B cell (primary cell): ENCODE measurements around the gene CLDND2. TPM values are rescaled to one million over a fixed set of nuclear protein-coding genes. Genes with fewer than 3 reads are reported as not detected.
A peak's percentile ranks its signal among the peaks of the same experiment; 100 is the strongest.

ENCODE experiments used
- ATAC-seq: fragments of 200-7000 bp; cut with Tn5 transposase; one replicate; pipeline ENCODE4 v1.10.0; 2021; ENCODE audit warnings: low read depth, mild to moderate bottlenecking, moderate number of reproducible peaks, moderate library complexity
- CTCF ChIA-PET: fragments of 350-600 bp; sonication (Branson Sonifier 250); formaldehyde crosslinking; loops from one replicate; lab custom pipeline; 2021; ENCODE audit warnings: antibody characterized with exemption, inconsistent platforms; lab: Charles Lee
- POLR2A ChIA-PET: fragments of 350-600 bp; sonication (Branson Sonifier 250); formaldehyde crosslinking; loops from one replicate; lab custom pipeline; 2021; ENCODE audit warnings: antibody characterized with exemption; lab: Charles Lee
- DNase-seq: peaks from one replicate; pipeline ENCODE4 v3.0.0; 2013
- H2AFZ ChIP-seq: 2 replicates; pipeline ENCODE4 v1.6.1; 2012; ENCODE audit warnings: mild to moderate bottlenecking, low read depth, low read length; ENCODE audit not compliant: insufficient read depth, poor library complexity, severe bottlenecking
- H3K27ac ChIP-seq, 2 donors: 1 replicate in 1 of 2; 2 replicates in 1 of 2; pipeline ENCODE4 v1.5.1; 2012 to 2013; ENCODE audit warnings: low read length in 2 of 2, mild to moderate bottlenecking in 2 of 2, moderate library complexity in 1 of 2
- H3K27me3 ChIP-seq, 4 experiments: fragments of 200-600 bp in 1 of 4; sonication (generic) in 1 of 4; replicated peaks in 1 of 4; 1 replicate in 2 of 4; 2 replicates in 2 of 4; pipeline versions ENCODE4 v1.6.1 to v1.7.0; 2013 to 2016; ENCODE audit warnings: low read length in 3 of 4, mild to moderate bottlenecking in 2 of 4, mixed read lengths in 1 of 4, moderate library complexity in 1 of 4; ENCODE audit not compliant: insufficient read depth in 4 of 4, control insufficient read depth in 3 of 4; ENCODE audit errors: control extremely low read depth in 1 of 4
- H3K36me3 ChIP-seq, 2 experiments: replicated peaks in 1 of 2; 1 replicate in 1 of 2; 2 replicates in 1 of 2; pipeline versions ENCODE4 v1.6.1 to v1.7.1; 2013; ENCODE audit warnings: low read length in 1 of 2; ENCODE audit not compliant: insufficient read depth in 2 of 2, control insufficient read depth in 1 of 2; ENCODE audit errors: control extremely low read depth in 1 of 2, extremely low read depth in 1 of 2
- H3K4me1 ChIP-seq, 2 donors: fragments of 200-600 bp in 1 of 2; sonication (generic) in 1 of 2; 1 replicate in 1 of 2; 2 replicates in 1 of 2; pipeline versions ENCODE4 v1.5.1 to v1.6.1; 2013 to 2017; ENCODE audit warnings: low read length in 2 of 2; ENCODE audit not compliant: control insufficient read depth in 2 of 2, insufficient read depth in 2 of 2
- H3K4me2 ChIP-seq: replicated peaks from 2 replicates; pipeline ENCODE3; 2012; ENCODE audit warnings: mild to moderate bottlenecking, low read depth, low read length; ENCODE audit not compliant: poor library complexity, severe bottlenecking
- H3K4me3 ChIP-seq, 5 experiments: fragments of 200-600 bp in 1 of 5; sonication (generic) in 1 of 5; 1 replicate in 3 of 5; 2 replicates in 2 of 5; pipeline versions ENCODE4 v1.5.1 to v1.7.0; 2011 to 2016; ENCODE audit warnings: low read length in 4 of 5, mild to moderate bottlenecking in 4 of 5, low read depth in 2 of 5, control low read depth in 1 of 5, moderate library complexity in 1 of 5; ENCODE audit not compliant: insufficient read depth in 1 of 5; ENCODE audit errors: control extremely low read depth in 1 of 5, extremely low read depth in 1 of 5
- H3K79me2 ChIP-seq: fragments of 200-600 bp; sonication (generic); one replicate; pipeline ENCODE4 v1.6.0; 2016; ENCODE audit warnings: low read length; ENCODE audit not compliant: control insufficient read depth, insufficient read depth
- H3K9ac ChIP-seq: fragments of 200-600 bp; sonication (generic); 2 replicates; pipeline ENCODE4 v1.6.1; 2017; ENCODE audit warnings: mild to moderate bottlenecking, low read length, moderate library complexity
- H3K9me3 ChIP-seq, 3 donors: one replicate each; pipeline versions ENCODE4 v1.6.1 to v1.7.1; 2013; ENCODE audit warnings: low read length in 2 of 3; ENCODE audit not compliant: control insufficient read depth in 2 of 3, insufficient read depth in 1 of 3; ENCODE audit errors: control extremely low read depth in 1 of 3
- H4K20me1 ChIP-seq: 2 replicates; pipeline ENCODE4 v1.6.0; 2012; ENCODE audit warnings: mild to moderate bottlenecking, low read length; ENCODE audit not compliant: insufficient read depth, control insufficient read depth, poor library complexity, severe bottlenecking
- H3K27ac Mint-ChIP-seq: one replicate; pipeline ENCODE4 v1.8.0; 2021; ENCODE audit warnings: mixed read lengths
- H3K27me3 Mint-ChIP-seq: one replicate; pipeline ENCODE4 v1.8.0; 2021; ENCODE audit warnings: mixed read lengths
- H3K4me1 Mint-ChIP-seq: one replicate; pipeline ENCODE4 v1.8.0; 2021; ENCODE audit warnings: mixed read lengths
- H3K4me3 Mint-ChIP-seq: one replicate; pipeline ENCODE4 v1.8.0; 2021; ENCODE audit warnings: mixed read lengths
- H3K9me3 Mint-ChIP-seq: one replicate; pipeline ENCODE4 v1.8.0; 2022; ENCODE audit warnings: mixed read lengths; ENCODE audit not compliant: insufficient read depth
- CTCF ChIP-seq: fragments of 200-600 bp; IDR thresholded peaks from one replicate; pipeline ENCODE4 v1.8.0; 2022; ENCODE audit warnings: antibody characterized with exemption, mild to moderate bottlenecking
- EZH2 ChIP-seq: IDR thresholded peaks from 2 replicates; pipeline ENCODE4 v1.6.1; 2012; ENCODE audit warnings: borderline replicate concordance, low read depth, mild to moderate bottlenecking, moderate library complexity, low read length; ENCODE audit not compliant: insufficient read depth, poor library complexity, severe bottlenecking
- WGBS: methylation state at CpG from one replicate; pipeline ENCODE4 v1.1.5; 2013; ENCODE audit warnings: missing lambda C conversion rate; ENCODE audit not compliant: insufficient coverage; 5-methylcytosine and 5-hydroxymethylcytosine counted together
- intact Hi-C: fragments of 100-400 bp; cut with micrococcal nuclease; formaldehyde crosslinking; loops from one replicate; pipeline ENCODE4 v1.10.0; 2022
- polyA plus RNA-seq: library from polyadenylated mRNA; depleted of rRNA; stranded (reverse); fragments of >200 nt; gene quantifications from 2 replicates; pipeline ENCODE4 v1.2.3, GENCODE V29; 2012
- total RNA-seq, 2 donors: library from RNA; stranded (reverse); fragments of 120-200 nt in 1 of 2; gene quantifications; 1 replicate in 1 of 2; 2 replicates in 1 of 2; pipeline versions ENCODE4 v1.2.3 to v1.2.4, GENCODE V29; 2013 to 2022

Gene CLDND2
- total and polyA plus RNA-seq, 2 donors (not counting 1 experiment from before 2014, with no cell fraction given), result 1.9 TPM; not detected in 1

- no peak for ATAC-seq
- no peak within 1 kb of the TSS for H3K4me3 ChIP-seq
These were observed 4.1 kb upstream of the CLDND2 start, which contains the start of gene NKG7 for GRCh38 chr19:51372649-51373504. NKG7 (minus strand) TSS chr19:51372654; CDS start chr19:51372535, 119 bp downstream.

More at GRCh38 chr19:51372649-51373504, 4.1 kb upstream of the CLDND2 start, which contains the start of gene NKG7:
- H3K36me3 ChIP-seq, result no peaks in the 10 kb centered on the region
- H3K27me3 Mint-ChIP-seq, result no peaks in the 10 kb centered on the region
- no peak for TF ChIP-seq CTCF
- no peak for TF ChIP-seq EZH2
- H3K9me3 ChIP-seq, result no peaks in the 10 kb centered on the region
- H3K4me2 ChIP-seq, result peak within 1 kb of the TSS; percentile 19
- H3K9me3 Mint-ChIP-seq, result no peaks in the 10 kb centered on the region
- peak within 1 kb of the TSS; percentile 38 for H2AFZ ChIP-seq
- H3K27ac Mint-ChIP-seq, result peak within 1 kb of the TSS; percentile 46
- no peak within 1 kb of the TSS for H3K4me3 Mint-ChIP-seq
- WGBS, result no CpG with 5 or more reads among the region's 9 CpGs
- no peak within 1 kb of the TSS for H3K9ac ChIP-seq
- H3K4me1 Mint-ChIP-seq, result peaks cover 9% of the 10 kb centered on the region
- no peaks in the 10 kb centered on the region for H3K79me2 ChIP-seq
- intact Hi-C loops, result no loop called here
- ChIA-PET POLR2A (no interaction called here), CTCF (interaction anchor here (1.6 kb wide), 1 partner anchor 45 kb away, joined by 3 read pairs; the partner anchor contains the start of gene SIGLEC10)
- H3K4me1 ChIP-seq, result peaks cover 0 to 17% of the 10 kb centered on the region in 2 donors
- H3K27me3 ChIP-seq, result no peaks in the 10 kb centered on the region
- no peaks in the 10 kb centered on the region for H4K20me1 ChIP-seq
- no peak for DNase-seq
- H3K27ac ChIP-seq, result no peak within 1 kb of the TSS
